Measurements from ENCODE around the gene PALLD.

DNA sequence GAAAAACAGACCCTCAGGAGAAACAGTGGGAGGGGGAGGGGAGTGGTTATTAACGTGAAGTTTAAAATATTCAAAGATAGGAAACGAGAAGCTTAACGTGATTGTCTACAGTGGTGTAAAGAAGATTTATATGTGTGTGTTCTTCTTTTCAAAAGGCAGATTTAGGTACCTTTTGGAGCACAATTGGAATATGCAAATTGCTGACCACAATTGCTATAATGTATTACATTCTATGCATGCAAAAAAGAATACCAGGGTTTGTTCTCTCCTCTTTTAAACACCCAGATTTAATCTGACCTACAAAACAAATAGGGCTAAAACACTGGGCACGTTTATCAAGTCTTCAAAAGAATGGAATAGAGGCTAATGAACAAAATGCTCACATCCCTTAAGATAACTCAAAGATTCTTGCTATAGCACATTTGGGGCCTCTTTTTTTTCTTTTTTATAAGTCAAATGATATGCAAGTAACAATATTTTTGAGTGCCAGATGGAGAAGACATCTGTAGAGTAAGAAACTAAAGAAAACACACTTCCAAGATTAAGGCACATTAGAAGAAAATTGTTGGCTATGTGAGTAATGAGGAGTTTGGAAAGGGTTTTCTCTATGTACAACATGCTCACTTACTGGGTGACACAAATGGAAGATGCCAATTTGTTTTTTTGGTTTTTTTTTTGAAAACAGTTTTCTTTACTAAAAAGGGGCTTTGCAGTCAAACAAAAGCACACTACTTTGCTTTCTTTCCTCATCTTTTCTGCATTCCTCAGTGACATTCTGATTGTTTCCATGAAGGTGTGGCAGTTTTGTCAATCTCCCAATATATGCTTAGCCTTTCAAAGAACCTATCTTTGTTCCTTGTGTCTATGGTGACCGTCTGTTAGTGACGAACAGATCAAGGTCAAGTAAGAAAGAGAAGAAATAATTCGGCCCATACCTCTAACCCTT is 240.3 kb downstream of the PALLD start:
- no peak for TF ChIP-seq POLR2AphosphoS5 (IDR thresholded peaks at IDR 0.05; ENCODE audit: borderline replicate concordance, low read depth, low read length)
- no peak for TF ChIP-seq EZH2 (IDR thresholded peaks at IDR 0.05)

Measured in SK-N-MC (cell line).